Measurements from ENCODE around the gene OBSL1.

Gene OBSL1

DNA sequence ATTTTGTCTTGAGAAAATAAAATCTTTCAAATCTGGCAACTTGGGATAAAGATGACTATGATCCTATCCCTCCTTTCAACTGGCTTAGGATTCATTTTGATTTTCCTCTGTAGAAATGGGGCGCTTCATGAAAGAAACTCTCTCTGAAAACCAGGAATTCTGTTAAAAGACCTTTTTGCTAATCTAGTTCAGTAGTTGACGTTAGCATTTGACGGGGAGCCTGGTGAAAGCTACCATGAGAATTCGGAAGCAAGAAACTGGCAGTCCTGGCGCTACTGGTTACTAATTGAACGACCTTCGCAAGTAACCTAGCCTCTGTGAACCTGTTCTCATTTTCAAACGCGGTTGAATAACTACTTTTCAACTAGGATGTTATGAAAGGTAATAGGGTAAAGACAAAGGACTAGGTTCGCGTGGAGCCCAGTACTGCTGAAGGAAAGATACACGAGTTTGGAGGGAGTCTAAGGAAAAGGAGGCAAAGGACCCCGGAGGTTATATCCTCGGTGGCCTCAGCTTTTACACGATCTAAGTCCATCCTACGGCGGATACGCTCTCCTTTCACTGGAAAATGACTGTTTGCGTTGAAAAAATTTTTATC lies 25.7 kb upstream of the OBSL1 start:
- no peak for DNase-seq (ENCODE audit: low read depth)

- no peak for DNase-seq (ENCODE audit: low read depth)
These were observed 23.9 kb upstream of the OBSL1 start for GRCh38 chr2:219595256-219595655.

GRCh38 chr2:219593154-219593553 lies 21.8 kb upstream of the OBSL1 start:
- no peak for DNase-seq (ENCODE audit: low read depth)

DNA sequence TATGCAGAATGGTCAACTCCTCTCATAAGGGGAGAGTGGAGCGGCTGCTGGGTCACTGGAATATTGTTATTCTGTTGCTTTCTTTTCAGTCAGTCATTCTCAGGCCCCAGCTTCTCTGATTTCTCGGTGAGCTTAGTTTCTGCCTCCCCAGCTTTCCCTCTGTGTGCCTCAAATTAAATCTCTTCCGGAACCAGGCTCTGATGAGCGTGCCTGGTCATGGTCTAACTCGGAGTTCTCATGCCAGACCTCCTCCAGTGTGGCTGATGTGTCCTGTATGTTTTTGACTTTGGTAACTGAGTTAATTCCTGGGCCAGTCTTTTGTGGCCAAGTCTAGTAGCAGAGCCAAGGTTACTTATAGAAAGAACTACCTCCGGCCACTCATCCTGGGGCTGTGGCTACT lies 21.4 kb upstream of the OBSL1 start:
- DNase-seq (ENCODE audit: low read depth), result no peak

DNA sequence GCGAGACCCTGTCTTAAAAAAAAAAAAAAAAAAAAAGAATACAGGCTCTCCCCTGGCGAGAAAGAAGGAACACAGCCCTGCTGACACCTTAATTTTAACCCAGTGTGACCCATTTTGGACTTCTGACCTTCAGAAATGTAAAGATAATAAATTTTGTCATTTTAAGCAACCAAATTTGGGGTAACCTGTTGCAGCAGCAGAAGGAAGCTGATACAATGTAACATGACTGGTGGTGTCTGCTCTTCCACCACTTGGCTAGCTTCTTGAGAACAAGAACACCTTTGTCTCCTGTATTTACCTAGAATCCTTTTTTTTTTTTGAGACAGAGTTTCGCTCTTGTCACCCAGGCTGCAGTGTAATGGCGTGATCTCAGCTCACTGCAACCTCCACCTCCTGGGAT lies 19.8 kb upstream of the OBSL1 start:
- DNase-seq (ENCODE audit: low read depth), result no peak

- DNase-seq (ENCODE audit: low read depth), result no peak
These were observed 10.0 kb upstream of the OBSL1 start for GRCh38 chr2:219581346-219581745.

DNA sequence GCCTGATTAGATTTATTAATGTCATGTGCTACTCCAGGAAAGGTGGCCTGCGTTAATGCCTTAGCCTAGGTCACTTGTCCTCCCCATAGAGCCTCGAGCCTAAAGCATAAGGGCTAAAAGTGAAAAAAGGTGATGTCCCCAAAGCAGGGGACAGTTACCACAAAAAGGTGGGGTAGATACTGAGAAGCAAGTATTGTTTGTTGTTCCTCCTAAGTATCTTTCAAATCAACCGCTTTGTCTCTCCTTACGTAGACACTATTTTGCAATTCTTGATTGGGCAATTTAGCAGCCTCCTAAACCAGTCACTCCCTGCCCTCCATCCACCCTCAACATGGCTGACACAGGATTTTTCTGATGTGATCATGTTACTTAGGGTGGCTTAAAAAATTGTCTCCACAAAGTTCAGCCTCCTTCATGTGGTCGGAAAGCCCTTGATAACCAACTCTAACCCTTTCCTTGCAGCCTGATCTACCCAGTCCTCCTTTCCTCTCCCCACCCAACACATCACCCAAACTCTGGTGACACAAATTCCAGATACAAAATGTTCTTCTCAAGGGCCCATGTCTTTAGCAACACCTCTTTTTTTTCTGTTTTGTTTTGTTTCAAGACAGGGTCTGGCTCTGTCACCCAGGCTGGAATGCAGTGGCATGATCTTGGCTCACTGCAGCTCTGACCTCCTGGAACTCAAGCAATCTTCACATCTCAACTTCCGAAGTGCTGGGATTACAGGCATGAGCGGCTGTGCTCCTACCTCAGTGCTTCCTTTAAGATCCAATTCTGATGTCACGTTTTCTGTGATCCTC lies 7.7 kb upstream of the OBSL1 start:
- DNase-seq (ENCODE audit: low read depth), result no peak

DNA sequence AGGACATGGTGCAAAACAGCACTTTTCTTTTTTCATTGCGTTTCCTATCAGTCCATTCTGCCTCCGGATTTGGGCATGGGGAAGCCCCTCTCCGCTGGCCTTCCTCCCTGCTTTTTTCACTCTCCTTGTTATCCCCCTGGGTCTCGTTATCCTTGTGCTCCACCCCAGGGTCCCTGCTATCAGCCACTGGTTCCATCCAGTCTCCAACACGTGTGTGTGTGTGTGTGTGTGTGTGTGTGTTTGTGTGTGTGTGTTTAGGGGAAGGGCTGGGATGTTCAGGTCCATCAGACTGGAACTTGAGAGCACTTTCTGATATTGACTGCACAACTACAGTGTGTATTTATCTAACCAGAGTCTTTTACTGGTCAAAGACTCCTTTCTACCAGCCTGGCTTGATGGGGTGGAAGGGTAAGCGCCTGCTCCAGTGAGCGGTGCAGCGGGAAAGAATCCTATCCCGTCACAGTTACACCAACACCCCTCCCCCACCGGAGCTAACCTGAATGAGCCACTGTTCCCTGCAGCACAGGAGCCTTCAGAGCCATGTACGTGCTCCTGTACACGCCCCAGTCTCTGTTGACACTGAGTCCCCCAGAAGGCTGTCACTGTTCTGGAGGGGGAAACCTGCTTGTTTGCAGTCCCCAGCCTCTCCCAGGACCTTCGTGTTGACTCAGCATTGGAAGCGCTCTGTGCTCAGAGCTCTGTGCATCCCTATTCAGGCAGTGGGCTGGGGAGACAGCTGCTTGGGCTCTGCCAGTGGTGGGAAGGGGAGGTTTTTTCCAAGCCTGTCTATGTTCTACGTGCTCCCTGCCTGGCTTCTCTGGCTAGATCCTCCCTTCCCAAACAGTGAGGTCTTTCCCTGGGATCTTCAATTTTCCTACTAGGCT lies 5.4 kb upstream of the OBSL1 start:
- no peak for DNase-seq (ENCODE audit: low read depth)

GRCh38 chr2:219575566-219576504 lies 4.5 kb upstream of the OBSL1 start:
- DNase-seq (ENCODE audit: low read depth), result no peak

- DNase-seq (ENCODE audit: low read depth), result no peak
These were observed 3.4 kb upstream of the OBSL1 start for GRCh38 chr2:219574484-219575311.

DNA sequence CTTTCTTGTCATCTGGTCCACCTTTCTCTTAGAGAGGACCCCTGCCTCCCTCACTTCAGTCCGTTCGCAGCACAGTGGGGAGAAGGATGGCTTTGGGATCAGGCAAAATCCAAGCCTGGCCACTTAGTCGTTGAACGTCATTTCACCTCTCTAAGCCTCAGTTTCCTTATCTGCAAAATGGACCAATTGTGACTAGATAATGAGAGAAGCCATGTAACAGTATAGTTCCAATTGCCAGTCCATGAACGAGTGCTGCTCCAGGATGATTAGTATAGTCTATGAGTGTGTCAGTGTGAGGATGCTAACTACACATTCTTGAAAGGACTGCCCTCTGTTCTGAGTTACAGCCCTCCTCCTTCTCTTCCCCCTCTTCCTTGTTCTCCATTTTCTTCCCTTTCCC lies 1.8 kb upstream of the OBSL1 start:
- DNase-seq (ENCODE audit: low read depth), result no peak

DNA sequence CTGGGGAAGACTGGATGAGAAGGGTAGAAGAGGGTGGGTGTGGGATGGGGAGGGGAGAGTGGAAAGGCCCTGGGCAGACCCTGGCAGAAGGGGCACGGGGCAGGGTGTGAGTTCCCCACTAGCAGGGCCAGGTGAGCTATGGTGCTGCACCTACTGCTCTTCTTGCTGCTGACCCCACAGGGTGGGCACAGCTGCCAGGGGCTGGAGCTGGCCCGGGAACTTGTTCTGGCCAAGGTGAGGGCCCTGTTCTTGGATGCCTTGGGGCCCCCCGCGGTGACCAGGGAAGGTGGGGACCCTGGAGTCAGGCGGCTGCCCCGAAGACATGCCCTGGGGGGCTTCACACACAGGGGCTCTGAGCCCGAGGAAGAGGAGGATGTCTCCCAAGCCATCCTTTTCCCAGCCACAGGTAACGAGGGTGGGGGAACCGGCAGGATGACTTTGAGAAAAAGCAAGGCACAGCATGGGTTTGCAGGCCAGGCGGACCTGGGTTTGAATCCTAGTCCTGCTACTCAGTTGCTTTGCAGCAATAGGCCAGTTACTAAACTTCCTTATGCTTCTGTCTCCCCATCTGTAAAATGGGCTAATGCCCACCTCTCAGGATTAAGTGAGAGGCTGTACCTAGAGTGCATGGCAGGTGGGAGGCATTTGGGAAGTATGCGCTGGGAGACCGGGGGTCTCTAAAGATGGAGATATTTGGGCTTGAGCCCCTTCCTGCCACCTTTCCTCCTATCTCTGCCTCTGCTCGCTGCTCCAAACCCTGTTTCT lies 1.1 kb upstream of the OBSL1 start, which contains the start of gene INHA:
Gene INHA, plus strand, starts transcription at position 74 of the 765 bp plus-strand sequence. Its CDS starts 65 bp downstream, at position 139.
- no peak for DNase-seq (ENCODE audit: low read depth)

DNA sequence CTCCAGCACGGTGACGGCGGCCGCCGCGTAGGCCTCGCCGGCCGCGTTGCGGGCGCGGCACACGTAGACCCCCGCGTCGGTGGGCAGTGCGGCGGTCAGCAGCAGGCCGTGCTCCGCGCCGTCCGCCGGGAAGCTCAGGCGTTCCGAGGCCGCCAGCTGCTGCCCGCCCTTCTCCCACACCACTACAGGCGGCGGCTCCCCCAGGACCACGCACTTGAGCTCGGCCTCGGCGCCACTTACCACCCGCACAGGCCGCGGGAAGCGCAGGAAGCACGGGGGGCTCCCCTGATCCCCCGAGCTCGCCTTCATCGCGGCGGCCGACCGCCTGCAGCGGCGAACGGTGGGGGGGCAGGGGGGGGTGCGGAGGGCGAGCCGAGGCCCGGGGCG lies 422 bp downstream of the OBSL1 start:
- no peak for DNase-seq (ENCODE audit: low read depth)

DNA sequence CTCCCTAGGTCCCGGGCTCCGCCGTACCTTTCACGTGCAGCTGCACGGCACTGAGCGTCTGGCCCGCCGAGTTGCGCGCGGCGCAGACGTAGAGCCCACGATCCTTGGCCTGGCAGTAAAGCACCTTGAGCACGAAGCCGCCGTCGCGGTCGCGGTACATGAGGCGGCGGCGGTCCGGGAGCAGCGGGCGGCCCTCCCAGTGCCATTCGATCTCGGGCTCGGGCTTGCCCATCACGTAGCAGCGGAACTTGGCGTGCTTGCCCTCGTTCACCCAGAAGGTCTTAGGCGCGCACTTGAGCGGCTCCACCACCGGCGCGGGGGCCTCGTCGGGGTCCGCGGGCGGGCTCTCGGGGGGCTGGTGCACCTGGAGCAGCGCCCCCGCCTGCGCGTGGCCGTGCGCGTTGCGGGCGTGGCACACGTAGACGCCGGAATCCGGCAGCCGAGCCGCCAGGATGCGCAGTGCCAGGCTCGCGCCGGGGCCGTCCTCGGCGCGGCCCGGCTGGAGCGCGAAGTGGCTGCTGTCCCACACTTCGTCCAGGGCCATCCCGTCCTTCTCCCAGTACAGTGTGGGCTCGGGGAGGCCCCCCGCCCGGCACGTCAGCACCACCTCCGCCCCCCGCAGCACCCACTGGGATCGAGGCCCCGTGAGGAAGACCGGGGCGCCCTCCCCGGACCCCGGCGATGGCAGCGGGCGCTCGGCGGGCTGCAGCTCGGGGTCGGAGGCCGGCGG lies 980 bp downstream of the OBSL1 start:
- no peak for DNase-seq (ENCODE audit: low read depth)

GRCh38 chr2:219569635-219570034 lies 1.7 kb downstream of the OBSL1 start:
- DNase-seq (ENCODE audit: low read depth), result no peak

GRCh38 chr2:219569041-219569440 lies 2.3 kb downstream of the OBSL1 start:
- DNase-seq (ENCODE audit: low read depth), result no peak

- no peak for DNase-seq (ENCODE audit: low read depth)
These were observed 3.5 kb downstream of the OBSL1 start for GRCh38 chr2:219567791-219568361.

DNA sequence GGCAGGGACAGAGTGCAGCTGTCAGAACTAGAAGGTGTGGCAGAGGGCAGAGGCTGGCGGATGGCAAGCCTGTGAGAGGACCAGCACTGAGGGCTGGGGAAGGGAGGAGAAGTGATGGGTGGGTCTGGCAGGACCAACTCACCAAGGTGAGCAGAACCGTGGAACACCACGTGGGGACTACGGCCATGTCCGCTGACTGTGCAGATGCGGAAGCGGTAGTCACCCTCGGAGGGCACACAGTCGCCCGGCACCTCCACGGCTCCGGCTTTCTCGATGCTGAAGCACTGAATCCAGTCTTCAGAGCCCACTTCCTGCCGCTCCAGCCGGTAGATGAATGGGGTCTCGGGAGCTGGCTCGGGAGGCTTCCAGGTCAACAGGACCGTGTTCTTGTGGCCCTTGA lies 4.2 kb downstream of the OBSL1 start:
- DNase-seq (ENCODE audit: low read depth), result no peak

- no peak for DNase-seq (ENCODE audit: low read depth)
These were observed 4.7 kb downstream of the OBSL1 start for GRCh38 chr2:219566640-219567039.

All from GM04503 (cell line).